IPS-18a (cell line): ENCODE data around the gene KNSTRN.
A peak's percentile ranks its signal among the peaks of the same experiment; 100 is the strongest.

Experiments used
- H3K27ac ChIP-seq: one replicate; pipeline ENCODE4 v1.5.1; 2013; ENCODE audit warnings: low read length
- H3K27me3 ChIP-seq: one replicate; pipeline ENCODE4 v1.6.1; 2013; ENCODE audit warnings: mild to moderate bottlenecking, low read length; ENCODE audit not compliant: control insufficient read depth, insufficient read depth
- H3K36me3 ChIP-seq: one replicate; pipeline ENCODE4 v1.6.1; 2013; ENCODE audit warnings: low read depth, low read length; ENCODE audit not compliant: control insufficient read depth
- H3K4me1 ChIP-seq: one replicate; pipeline ENCODE4 v1.6.1; 2013; ENCODE audit warnings: low read depth, low read length; ENCODE audit not compliant: control insufficient read depth
- H3K4me3 ChIP-seq: one replicate; pipeline ENCODE4 v1.5.1; 2013; ENCODE audit warnings: low read length
- H3K9ac ChIP-seq: one replicate; pipeline ENCODE4 v1.6.1; 2013; ENCODE audit warnings: mild to moderate bottlenecking, low read length, moderate library complexity
- H3K9me3 ChIP-seq: one replicate; pipeline ENCODE4 v1.6.1; 2013; ENCODE audit warnings: low read depth, low read length; ENCODE audit not compliant: control insufficient read depth

The KNSTRN gene

DNA sequence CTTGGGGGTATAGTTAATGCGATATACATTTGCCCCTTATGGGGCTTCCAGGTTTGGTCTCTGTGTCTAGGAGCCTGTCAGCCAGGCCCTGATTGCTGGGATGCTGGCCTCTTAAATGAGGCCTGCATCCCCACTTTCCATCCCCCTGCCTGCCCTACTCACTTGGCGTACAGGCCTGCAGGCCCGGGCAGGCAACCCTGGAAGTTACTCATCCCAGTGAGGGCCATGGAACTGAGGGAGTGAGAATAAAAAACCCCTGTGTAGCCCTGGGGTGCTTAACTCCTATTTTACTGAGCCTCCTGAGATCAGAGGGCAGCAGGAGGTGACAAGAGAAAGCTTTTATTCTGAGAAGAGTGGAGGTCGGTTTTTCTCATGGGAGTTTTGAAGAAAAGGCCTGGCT lies 22.5 kb upstream of the KNSTRN start:
- H3K4me3 ChIP-seq: no peak overlapping the region
- peaks cover 3% of the 10 kb centered on the region for H3K4me1 ChIP-seq
- no peak overlapping the region for H3K27ac ChIP-seq
- H3K9ac ChIP-seq: no peak overlapping the region
- H3K9me3 ChIP-seq: no peaks in the 10 kb centered on the region
- no peaks in the 10 kb centered on the region for H3K36me3 ChIP-seq
- H3K27me3 ChIP-seq: peaks cover 26% of the 10 kb centered on the region

DNA sequence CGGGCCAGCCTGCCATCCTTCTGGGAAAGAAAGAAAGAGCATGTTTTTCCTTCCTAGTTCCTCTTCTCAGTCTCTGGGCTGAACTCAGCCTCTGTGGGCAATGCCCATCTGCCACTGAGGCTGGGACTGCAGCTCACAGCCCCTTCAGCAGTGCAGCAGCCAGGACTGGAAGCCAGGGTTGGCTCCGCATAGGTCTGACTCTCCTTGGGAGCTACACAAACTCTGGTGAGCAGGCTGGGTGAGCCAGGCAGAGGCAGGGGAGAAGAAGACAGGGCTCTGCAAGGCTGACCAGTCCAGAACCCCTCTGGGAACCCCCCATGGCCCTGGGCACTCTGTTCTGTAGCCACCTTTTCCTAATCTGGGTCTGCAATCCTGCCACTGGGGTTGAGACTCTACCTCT lies 20.9 kb upstream of the KNSTRN start:
- Histone ChIP-seq H3K4me3 (no peak overlapping the region), H3K36me3 (no peaks in the 10 kb centered on the region), H3K4me1 (peaks cover 3% of the 10 kb centered on the region), H3K27me3 (peaks cover 25% of the 10 kb centered on the region), H3K9me3 (no peaks in the 10 kb centered on the region), H3K27ac (no peak overlapping the region), H3K9ac (no peak overlapping the region)

DNA sequence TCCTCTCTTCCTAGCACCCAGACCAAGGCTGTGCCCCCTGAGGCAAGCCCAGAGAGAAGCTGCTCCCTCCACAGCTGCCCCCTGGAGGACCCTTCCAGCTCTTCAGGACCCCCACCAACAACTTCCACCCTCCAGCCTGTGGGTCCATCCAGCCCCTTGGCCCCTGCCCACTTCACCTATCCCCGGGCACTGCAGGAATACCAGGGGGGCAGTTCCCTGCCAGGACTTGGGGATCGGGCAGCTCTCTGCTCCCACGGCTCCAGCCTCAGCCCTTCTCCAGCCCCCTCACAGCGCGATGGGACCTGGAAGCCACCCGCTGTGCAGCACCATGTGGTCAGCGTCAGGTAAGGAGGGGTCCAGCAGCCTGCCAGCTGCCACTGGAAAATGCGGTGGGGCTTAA lies 18.9 kb upstream of the KNSTRN start:
- Histone ChIP-seq H3K36me3 (no peaks in the 10 kb centered on the region), H3K9ac (no peak overlapping the region), H3K27me3 (peaks cover 30% of the 10 kb centered on the region), H3K9me3 (no peaks in the 10 kb centered on the region), H3K27ac (no peak overlapping the region), H3K4me3 (no peak overlapping the region), H3K4me1 (peaks cover 3% of the 10 kb centered on the region)

DNA sequence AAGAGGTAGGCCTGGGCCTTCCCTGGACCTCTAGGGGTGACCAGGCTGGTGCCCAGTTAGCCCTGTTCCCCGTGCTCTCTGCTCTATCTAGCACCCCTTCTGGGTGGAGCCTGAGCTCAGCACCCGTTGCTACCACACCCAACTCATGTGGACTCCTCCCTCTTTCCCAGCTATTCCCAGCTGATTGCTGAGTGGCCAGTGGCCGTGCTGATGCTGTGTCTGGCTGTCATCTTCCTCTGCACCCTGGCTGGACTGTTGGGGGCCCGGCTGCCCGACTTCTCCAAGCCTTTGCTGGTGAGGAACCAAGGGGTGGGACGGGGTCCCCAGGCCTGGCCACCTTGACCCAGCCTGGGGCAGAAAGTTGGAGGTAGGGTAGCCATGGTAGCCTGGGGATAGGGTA lies 18.3 kb upstream of the KNSTRN start:
- no peak overlapping the region for H3K27ac ChIP-seq
- no peaks in the 10 kb centered on the region for H3K9me3 ChIP-seq
- peaks cover 31% of the 10 kb centered on the region for H3K27me3 ChIP-seq
- H3K9ac ChIP-seq: no peak overlapping the region
- no peaks in the 10 kb centered on the region for H3K36me3 ChIP-seq
- no peak overlapping the region for H3K4me3 ChIP-seq
- no peaks in the 10 kb centered on the region for H3K4me1 ChIP-seq

DNA sequence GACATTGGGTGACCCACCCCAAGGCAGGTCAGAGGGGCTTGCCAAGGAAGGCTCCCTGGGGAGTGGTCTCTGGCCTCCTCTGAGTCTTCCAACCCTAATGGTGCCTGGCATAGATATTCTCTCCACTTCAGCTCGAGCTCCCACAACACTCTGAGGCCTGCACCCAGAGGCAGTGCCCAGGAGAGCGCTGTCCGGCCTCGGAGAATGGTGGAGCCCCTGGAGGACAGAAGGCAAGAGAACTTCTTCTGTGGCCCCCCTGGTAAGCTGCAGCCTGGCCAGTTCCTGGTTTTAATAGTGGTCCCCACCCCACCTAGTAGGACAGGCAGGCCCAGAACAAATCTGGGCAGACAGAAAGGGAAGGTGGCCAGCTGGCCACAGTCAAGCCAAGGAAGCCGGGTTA lies 17.5 kb upstream of the KNSTRN start:
- Histone ChIP-seq H3K4me1 (no peaks in the 10 kb centered on the region), H3K27ac (no peak overlapping the region), H3K27me3 (peaks cover 27% of the 10 kb centered on the region), H3K36me3 (no peaks in the 10 kb centered on the region), H3K4me3 (no peak overlapping the region), H3K9me3 (no peaks in the 10 kb centered on the region), H3K9ac (no peak overlapping the region)

DNA sequence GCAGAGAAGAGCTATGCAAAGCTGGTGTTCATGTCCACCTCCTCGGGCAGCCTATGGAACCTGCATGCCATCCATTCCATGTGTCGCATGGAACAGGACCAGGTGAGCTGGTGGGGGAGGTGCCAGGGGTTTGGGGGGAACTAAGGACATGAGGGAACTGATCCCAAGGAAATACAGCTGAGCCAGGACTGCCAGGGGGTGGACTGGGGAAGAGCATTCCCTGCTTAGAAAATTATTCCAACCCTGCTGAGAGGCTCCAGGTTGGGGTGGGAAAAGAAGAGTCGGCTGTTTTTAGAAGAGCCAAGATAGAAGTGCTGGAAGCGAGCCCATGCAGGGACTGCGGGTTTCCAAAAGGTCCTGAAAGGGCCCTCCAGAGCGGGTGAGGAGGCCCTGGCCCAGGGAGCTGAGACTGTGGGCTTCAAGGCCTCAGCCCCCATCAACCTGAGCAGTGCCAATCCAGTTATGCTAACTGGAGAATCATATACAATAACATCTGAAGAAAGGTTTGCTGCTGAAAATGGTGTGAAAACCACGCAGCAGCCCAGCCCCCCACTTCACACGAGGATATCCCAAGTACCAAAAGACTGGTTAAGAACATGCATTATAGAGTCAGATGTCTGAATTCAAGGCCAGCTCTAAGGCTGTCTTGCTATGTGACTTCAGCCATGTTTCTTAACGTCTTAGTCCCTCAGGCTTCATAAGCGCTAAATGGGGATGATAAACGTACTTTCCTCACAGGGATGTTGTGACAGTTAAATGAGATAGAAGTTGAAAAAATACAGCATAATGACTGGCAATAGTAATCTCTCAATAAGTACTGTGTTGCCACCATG lies 16.7 kb upstream of the KNSTRN start:
- Histone ChIP-seq H3K9ac (no peak overlapping the region), H3K9me3 (no peaks in the 10 kb centered on the region), H3K4me1 (no peaks in the 10 kb centered on the region), H3K36me3 (no peaks in the 10 kb centered on the region), H3K27ac (no peak overlapping the region), H3K4me3 (no peak overlapping the region), H3K27me3 (peaks cover 30% of the 10 kb centered on the region)

DNA sequence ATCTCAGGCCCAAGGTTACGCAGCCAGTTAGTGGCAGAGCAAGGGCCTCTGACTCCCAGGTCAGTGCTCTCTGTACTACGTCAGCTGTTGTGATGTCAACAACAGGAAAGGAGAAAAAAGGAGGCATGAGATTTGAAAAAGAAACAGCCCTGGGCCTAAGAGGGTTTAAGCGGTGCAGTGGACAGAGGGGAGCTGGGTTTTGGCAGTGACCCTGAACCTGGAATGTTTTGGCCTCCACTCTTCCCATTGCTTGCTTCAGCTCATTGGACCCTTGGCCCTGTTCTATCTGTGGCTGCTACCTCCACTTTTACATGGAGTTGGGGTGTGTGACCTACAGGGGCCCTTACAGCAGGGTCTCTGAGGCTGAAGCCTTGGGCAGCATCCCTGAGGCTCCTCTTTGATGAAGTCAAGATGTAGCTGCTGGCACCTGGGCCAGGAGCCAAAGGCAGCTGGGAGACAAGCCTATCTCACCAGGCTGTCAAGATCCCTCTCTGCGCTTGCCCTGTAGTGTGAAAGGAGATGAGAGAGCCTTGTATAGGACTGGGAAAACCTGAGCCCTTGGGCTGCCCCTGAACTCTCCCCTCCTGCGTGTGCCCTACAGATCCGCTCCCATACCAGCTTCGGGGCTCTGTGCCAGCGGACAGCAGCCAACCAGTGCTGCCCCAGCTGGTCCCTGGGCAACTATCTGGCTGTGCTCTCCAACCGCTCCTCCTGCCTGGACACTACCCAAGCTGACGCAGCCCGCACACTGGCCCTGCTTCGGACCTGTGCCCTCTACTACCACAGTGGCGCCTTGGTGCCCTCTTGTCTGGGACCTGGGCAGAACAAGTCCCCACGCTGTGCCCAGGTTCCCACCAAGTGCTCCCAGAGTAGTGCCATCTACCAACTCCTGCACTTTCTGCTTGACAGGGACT lies 15.8 kb upstream of the KNSTRN start:
- Histone ChIP-seq H3K9me3 (no peaks in the 10 kb centered on the region), H3K4me3 (no peak overlapping the region), H3K9ac (no peak overlapping the region), H3K27ac (no peak overlapping the region), H3K4me1 (no peaks in the 10 kb centered on the region), H3K27me3 (peaks cover 30% of the 10 kb centered on the region), H3K36me3 (no peaks in the 10 kb centered on the region)

DNA sequence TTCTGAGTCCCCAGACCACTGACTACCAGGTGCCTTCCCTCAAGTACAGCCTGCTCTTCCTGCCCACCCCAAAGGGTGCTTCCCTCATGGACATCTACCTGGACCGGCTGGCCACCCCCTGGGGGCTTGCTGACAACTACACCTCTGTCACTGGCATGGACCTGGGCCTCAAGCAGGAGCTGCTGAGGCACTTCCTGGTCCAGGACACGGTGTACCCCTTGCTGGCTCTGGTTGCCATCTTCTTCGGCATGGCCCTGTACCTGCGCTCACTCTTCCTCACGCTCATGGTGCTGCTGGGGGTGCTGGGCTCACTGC lies 15.2 kb upstream of the KNSTRN start:
- Histone ChIP-seq H3K27me3 (peaks cover 30% of the 10 kb centered on the region), H3K9ac (no peak overlapping the region), H3K36me3 (no peaks in the 10 kb centered on the region), H3K4me3 (peak overlapping the region; percentile 18), H3K9me3 (no peaks in the 10 kb centered on the region), H3K27ac (no peak overlapping the region), H3K4me1 (no peaks in the 10 kb centered on the region)

DNA sequence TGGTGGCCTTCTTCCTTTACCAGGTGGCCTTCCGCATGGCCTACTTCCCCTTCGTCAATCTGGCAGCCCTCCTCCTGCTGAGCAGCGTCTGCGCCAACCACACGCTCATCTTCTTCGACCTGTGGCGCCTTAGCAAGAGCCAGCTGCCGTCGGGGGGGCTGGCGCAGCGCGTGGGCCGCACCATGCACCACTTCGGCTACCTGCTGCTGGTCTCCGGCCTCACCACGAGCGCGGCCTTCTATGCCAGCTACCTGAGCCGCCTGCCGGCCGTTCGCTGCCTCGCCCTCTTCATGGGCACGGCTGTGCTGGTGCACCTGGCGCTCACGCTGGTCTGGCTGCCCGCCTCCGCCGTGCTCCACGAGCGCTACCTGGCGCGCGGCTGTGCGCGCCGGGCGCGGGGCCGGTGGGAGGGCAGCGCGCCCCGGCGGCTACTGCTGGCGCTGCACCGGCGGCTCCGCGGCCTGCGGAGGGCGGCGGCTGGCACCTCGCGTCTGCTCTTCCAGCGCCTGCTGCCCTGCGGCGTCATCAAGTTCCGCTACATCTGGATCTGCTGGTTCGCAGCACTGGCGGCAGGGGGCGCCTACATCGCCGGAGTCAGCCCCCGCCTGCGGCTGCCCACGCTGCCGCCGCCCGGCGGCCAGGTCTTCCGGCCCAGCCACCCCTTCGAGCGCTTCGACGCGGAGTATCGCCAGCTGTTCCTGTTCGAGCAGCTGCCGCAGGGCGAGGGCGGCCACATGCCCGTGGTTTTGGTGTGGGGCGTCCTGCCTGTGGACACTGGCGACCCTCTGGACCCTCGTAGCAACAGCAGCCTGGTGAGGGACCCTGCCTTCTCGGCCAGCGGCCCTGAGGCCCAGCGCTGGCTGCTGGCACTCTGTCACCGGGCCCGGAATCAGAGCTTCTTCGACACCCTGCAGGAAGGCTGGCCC lies 14.6 kb upstream of the KNSTRN start:
- Histone ChIP-seq H3K4me1 (no peaks in the 10 kb centered on the region), H3K27me3 (peaks cover 30% of the 10 kb centered on the region), H3K9me3 (no peaks in the 10 kb centered on the region), H3K36me3 (no peaks in the 10 kb centered on the region), H3K4me3 (peak overlapping the region; percentile 18), H3K27ac (no peak overlapping the region), H3K9ac (no peak overlapping the region)

DNA sequence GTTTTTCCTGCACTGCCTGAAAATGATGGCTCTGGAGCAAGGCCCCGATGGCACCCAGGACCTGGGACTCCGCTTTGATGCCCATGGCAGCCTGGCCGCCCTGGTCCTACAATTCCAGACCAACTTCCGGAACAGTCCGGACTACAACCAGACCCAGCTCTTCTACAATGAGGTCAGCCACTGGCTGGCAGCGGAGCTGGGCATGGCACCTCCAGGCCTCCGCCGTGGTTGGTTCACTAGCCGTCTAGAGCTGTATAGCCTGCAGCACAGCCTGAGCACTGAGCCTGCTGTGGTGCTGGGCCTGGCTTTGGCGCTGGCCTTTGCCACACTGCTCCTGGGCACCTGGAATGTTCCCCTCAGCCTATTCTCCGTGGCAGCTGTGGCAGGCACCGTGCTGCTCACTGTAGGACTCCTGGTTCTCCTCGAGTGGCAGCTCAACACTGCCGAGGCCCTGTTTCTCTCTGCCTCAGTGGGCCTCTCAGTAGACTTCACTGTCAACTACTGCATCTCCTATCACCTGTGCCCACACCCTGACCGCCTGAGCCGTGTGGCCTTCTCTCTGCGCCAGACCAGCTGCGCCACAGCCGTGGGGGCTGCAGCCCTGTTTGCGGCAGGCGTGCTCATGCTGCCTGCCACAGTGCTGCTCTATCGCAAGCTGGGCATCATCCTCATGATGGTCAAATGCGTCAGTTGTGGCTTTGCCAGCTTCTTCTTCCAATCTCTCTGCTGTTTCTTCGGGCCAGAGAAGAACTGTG lies 13.6 kb upstream of the KNSTRN start:
- Histone ChIP-seq H3K4me1 (no peaks in the 10 kb centered on the region), H3K36me3 (no peaks in the 10 kb centered on the region), H3K9me3 (no peaks in the 10 kb centered on the region), H3K9ac (no peak overlapping the region), H3K27ac (no peak overlapping the region), H3K4me3 (no peak overlapping the region), H3K27me3 (peaks cover 30% of the 10 kb centered on the region)
